MM.1S (cell line): ENCODE results near the gene ELOF1.

Source experiments
- CTCF ChIP-seq: fragments of 300-600 bp; sonication (generic); IDR thresholded peaks from 2 replicates; pipeline ENCODE4 v1.5.1; 2016; ENCODE audit warnings: antibody characterized with exemption, low read length, mixed read lengths
- EZH2 ChIP-seq: fragments of 300-600 bp; sonication (generic); optimal IDR thresholded peaks from 2 replicates; pipeline ENCODE3; 2017; ENCODE audit warnings: low read depth, mild to moderate bottlenecking, antibody characterized with exemption, low read length, mixed read lengths
- EZH2phosphoT487 ChIP-seq: fragments of 300-600 bp; sonication (generic); IDR thresholded peaks from 2 replicates; pipeline ENCODE4 v1.6.1; 2018; ENCODE audit warnings: antibody characterized with exemption, low read length

GRCh38 chr19:11556634-11557420 lies 2.2 kb downstream of the ELOF1 start:
- no peak for TF ChIP-seq CTCF
- no peak for TF ChIP-seq EZH2phosphoT487
- no peak for TF ChIP-seq EZH2
